Endothelial cell of umbilical vein (primary cell): ENCODE results near the gene PELI2.

Experiments
- CTCF ChIP-seq, 2 donors: IDR thresholded peaks; 1 replicate in 1 of 2; 2 replicates in 1 of 2; pipeline ENCODE4 v1.5.1; 2011; ENCODE audit warnings: low read length in 2 of 2, mild to moderate bottlenecking in 2 of 2, moderate library complexity in 2 of 2, control low read depth in 1 of 2, inconsistent platforms in 1 of 2, low read depth in 1 of 2; ENCODE audit not compliant: insufficient read depth in 1 of 2; ENCODE audit errors: extremely low read depth in 1 of 2
- MAX ChIP-seq: IDR thresholded peaks from 2 replicates; pipeline ENCODE4 v1.6.1; 2011; ENCODE audit not compliant: insufficient read depth, insufficient read length
- POLR2AphosphoS5 ChIP-seq: IDR thresholded peaks from 2 replicates; pipeline ENCODE4 v1.6.1; 2012; ENCODE audit warnings: low read depth, mild to moderate bottlenecking, control low read depth, low read length, moderate library complexity; ENCODE audit not compliant: insufficient read depth

GRCh38 chr14:56216626-56217379 is 98.6 kb downstream of the PELI2 start:
- TF ChIP-seq CTCF (IDR thresholded peaks at IDR 0.05; ENCODE audit: extremely low read depth in 1 of 2, insufficient read depth in 1 of 2, low read depth in 1 of 2, low read length in 2 of 2), result no peak
- no peak for TF ChIP-seq POLR2AphosphoS5
- TF ChIP-seq MAX, result no peak
